Neural progenitor cell (in vitro differentiated cells): Measurements from ENCODE around the gene JHY. TPM values are rescaled to one million over a fixed set of nuclear protein-coding genes. Genes with fewer than 3 reads are reported as not detected.
A peak's percentile ranks its signal among the peaks of the same experiment; 100 is the strongest.

Experiments used
- DNase-seq: peaks from one replicate; pipeline ENCODE4 v3.0.0-alpha.2; 2016; ENCODE audit warnings: low spot score
- H2AFZ ChIP-seq: fragments of 200-600 bp; sonication (generic); replicated peaks from 2 replicates; pipeline ENCODE4 v1.6.1; 2016; ENCODE audit warnings: antibody characterized with exemption
- H3F3A ChIP-seq: fragments of 200-600 bp; sonication (generic); 2 replicates; pipeline ENCODE4 v1.6.1; 2016; ENCODE audit warnings: antibody characterized with exemption, low read depth
- H3K27ac ChIP-seq: fragments of 200-600 bp; sonication (generic); 2 replicates; pipeline ENCODE4 v1.5.1; 2016; ENCODE audit warnings: mild to moderate bottlenecking
- H3K27me3 ChIP-seq: fragments of 200-600 bp; sonication (generic); 2 replicates; pipeline ENCODE4 v1.6.1; 2016; ENCODE audit warnings: mild to moderate bottlenecking, moderate library complexity
- H3K36me3 ChIP-seq: fragments of 200-600 bp; sonication (generic); 2 replicates; pipeline ENCODE4 v1.5.1; 2016
- H3K4me1 ChIP-seq: fragments of 200-600 bp; sonication (generic); 2 replicates; pipeline ENCODE4 v1.6.1; 2016; ENCODE audit warnings: mixed run types
- H3K4me2 ChIP-seq: fragments of 200-600 bp; sonication (generic); 2 replicates; pipeline ENCODE4 v1.6.1; 2016
- H3K4me3 ChIP-seq: fragments of 200-600 bp; sonication (generic); 2 replicates; pipeline ENCODE4 v1.5.1; 2016
- H3K79me2 ChIP-seq: fragments of 200-600 bp; sonication (generic); 2 replicates; pipeline ENCODE4 v1.6.1; 2016; ENCODE audit warnings: low read depth
- H3K9ac ChIP-seq: fragments of 200-600 bp; sonication (generic); 2 replicates; pipeline ENCODE4 v1.6.1; 2016
- H3K9me3 ChIP-seq: fragments of 200-600 bp; sonication (generic); 2 replicates; pipeline ENCODE4 v1.5.1; 2016; ENCODE audit warnings: low read depth
- H4K20me1 ChIP-seq: fragments of 200-600 bp; sonication (generic); 2 replicates; pipeline ENCODE4 v1.6.1; 2016; ENCODE audit warnings: low read depth
- H3K27ac Mint-ChIP-seq: 3 replicates; pipeline ENCODE4 v1.8.0; 2021; ENCODE audit warnings: mixed read lengths
- H3K27me3 Mint-ChIP-seq: 2 replicates; pipeline ENCODE4 v1.8.0; 2022; ENCODE audit warnings: low read depth, mild to moderate bottlenecking, inconsistent platforms, moderate library complexity, mixed read lengths; ENCODE audit not compliant: insufficient read depth
- H3K36me3 Mint-ChIP-seq: 3 replicates; pipeline ENCODE4 v1.8.0; 2021; ENCODE audit warnings: mixed read lengths
- H3K4me1 Mint-ChIP-seq: 3 replicates; pipeline ENCODE4 v1.8.0; 2021; ENCODE audit warnings: mixed read lengths
- H3K4me3 Mint-ChIP-seq: 3 replicates; pipeline ENCODE4 v1.8.0; 2021; ENCODE audit warnings: mild to moderate bottlenecking, moderate library complexity, mixed read lengths
- H3K9me3 Mint-ChIP-seq: 3 replicates; pipeline ENCODE4 v1.8.0; 2020; ENCODE audit warnings: mixed read lengths
- CTCF ChIP-seq: fragments of 200-600 bp; sonication (generic); IDR thresholded peaks from 2 replicates; pipeline ENCODE4 v1.5.1; 2017; ENCODE audit warnings: antibody characterized with exemption, mild to moderate bottlenecking
- EZH2 ChIP-seq: fragments of 200-600 bp; sonication (generic); IDR thresholded peaks from 2 replicates; pipeline ENCODE4 v1.6.1; 2017; ENCODE audit warnings: antibody characterized with exemption, mild to moderate bottlenecking, moderate library complexity
- EZH2phosphoT487 ChIP-seq: fragments of 200-600 bp; sonication (generic); IDR thresholded peaks from 2 replicates; pipeline ENCODE4 v1.6.1; 2017; ENCODE audit warnings: antibody characterized with exemption
- total RNA-seq: library from RNA; depleted of rRNA; stranded (reverse); fragments of >200 nt; gene quantifications from 2 replicates; pipeline ENCODE4 v1.2.3, GENCODE V29; 2015; ENCODE audit warnings: low replicate concordance

The JHY gene
- 0.69 and 1.4 TPM in 2 replicates for total RNA-seq

GRCh38 chr11:122882189-122882856 lies at the start of gene JHY:
TSS of gene JHY (plus strand) at chr11:122882759. CDS start at chr11:122885850, 3,091 bp downstream.
- H3K36me3 Mint-ChIP-seq: peaks cover 2% of the 10 kb centered on the region
- DNase-seq: peak; percentile 80

DNA sequence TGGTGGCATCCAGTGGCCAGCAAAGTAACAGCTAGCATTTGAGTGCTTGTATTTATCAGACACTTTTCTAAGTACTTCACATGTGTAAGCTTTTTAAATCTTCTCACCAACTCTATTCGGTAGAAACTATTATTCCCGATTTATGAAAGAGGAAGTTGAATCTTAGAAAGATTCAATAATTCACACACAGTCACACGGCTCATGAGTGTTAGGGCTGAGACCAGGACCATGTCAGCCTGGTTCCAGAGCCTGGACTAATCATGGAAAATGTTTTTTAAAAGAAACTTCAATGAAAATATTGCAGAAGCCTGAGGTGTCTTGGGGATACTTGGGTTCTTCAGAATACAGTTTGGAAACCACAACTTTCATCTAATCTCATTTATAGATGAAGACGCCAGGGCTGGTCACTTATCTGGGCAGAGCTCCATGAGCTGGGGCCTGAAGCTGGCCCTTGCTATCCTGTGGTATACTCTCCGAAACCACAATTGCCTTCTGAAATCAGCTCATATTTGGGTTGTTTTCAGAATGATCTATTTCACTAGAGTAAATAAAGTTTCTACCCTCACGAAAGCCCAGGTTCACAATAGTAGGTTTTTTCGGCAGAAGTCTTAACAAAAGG lies 48.6 kb upstream of the JHY start:
- H3K36me3 Mint-ChIP-seq: no peaks in the 10 kb centered on the region

More at GRCh38 chr11:122882189-122882856, at the start of gene JHY:
- TF ChIP-seq EZH2 (peak; percentile 77), CTCF (no peak), EZH2phosphoT487 (no peak)
- no peak within 1 kb of the TSS for H3K9ac ChIP-seq
- Mint-ChIP-seq H3K4me1 (peaks cover 21% of the 10 kb centered on the region), H3K4me3 (peak within 1 kb of the TSS; percentile 87), H3K27ac (no peak within 1 kb of the TSS), H3K27me3 (peaks cover 11% of the 10 kb centered on the region), H3K9me3 (no peaks in the 10 kb centered on the region)
- no peaks in the 10 kb centered on the region for H4K20me1 ChIP-seq
- H3F3A ChIP-seq: no peaks in the 10 kb centered on the region
- no peaks in the 10 kb centered on the region for H3K4me1 ChIP-seq
- H3K9me3 ChIP-seq: no peaks in the 10 kb centered on the region
- no peak within 1 kb of the TSS for H3K27ac ChIP-seq
- H3K27me3 ChIP-seq: peaks cover 46% of the 10 kb centered on the region
- H3K36me3 ChIP-seq: no peaks in the 10 kb centered on the region
- no peaks in the 10 kb centered on the region for H3K79me2 ChIP-seq
- H3K4me3 ChIP-seq: peak within 1 kb of the TSS; percentile 63
- peak within 1 kb of the TSS; percentile 76 for H3K4me2 ChIP-seq
- H2AFZ ChIP-seq: peak within 1 kb of the TSS; percentile 83

DNA sequence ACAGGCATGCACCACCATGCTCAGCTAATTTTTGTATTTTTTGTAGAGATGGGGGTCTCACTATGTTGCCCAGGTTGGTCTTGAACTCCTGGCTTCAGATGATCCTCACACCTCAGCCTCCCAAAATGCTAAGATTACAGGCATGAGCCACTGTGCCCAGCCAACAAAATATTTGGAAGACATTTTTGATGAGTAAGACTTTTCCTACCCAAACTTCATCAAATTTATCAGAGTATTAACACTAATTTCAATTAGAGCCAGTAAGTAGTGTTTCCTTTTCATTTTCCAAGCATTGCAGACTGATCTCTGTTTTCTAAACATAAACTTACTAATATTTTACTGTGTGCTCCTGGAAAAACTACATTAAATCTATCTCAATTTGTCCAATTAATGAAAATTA lies 45.6 kb upstream of the JHY start:
- H3K4me3 Mint-ChIP-seq: no peak overlapping the region
- Histone ChIP-seq H3K4me3 (no peak overlapping the region), H3K27ac (no peak overlapping the region), H4K20me1 (no peaks in the 10 kb centered on the region), H3K9me3 (no peaks in the 10 kb centered on the region), H3K4me2 (no peak overlapping the region), H3K79me2 (no peaks in the 10 kb centered on the region), H3K9ac (no peak overlapping the region), H2AFZ (no peak overlapping the region), H3F3A (peaks cover 6% of the 10 kb centered on the region), H3K27me3 (peaks cover 38% of the 10 kb centered on the region), H3K4me1 (peaks cover 11% of the 10 kb centered on the region), H3K36me3 (no peaks in the 10 kb centered on the region)
- no peaks in the 10 kb centered on the region for H3K36me3 Mint-ChIP-seq
- H3K9me3 Mint-ChIP-seq: no peaks in the 10 kb centered on the region
- no peak overlapping the region for H3K27ac Mint-ChIP-seq
- TF ChIP-seq EZH2phosphoT487 (no peak), CTCF (no peak), EZH2 (no peak)
- peaks cover 7% of the 10 kb centered on the region for H3K27me3 Mint-ChIP-seq
- no peak for DNase-seq
- peaks cover 20% of the 10 kb centered on the region for H3K4me1 Mint-ChIP-seq

More for the DNA sequence above, 48.6 kb upstream of the JHY start:
- Histone ChIP-seq H2AFZ (no peak overlapping the region), H3K36me3 (no peaks in the 10 kb centered on the region), H3K9me3 (no peaks in the 10 kb centered on the region), H3K4me2 (no peak overlapping the region), H3K27me3 (peaks cover 54% of the 10 kb centered on the region), H3K4me1 (peaks cover 12% of the 10 kb centered on the region), H3K79me2 (no peaks in the 10 kb centered on the region), H4K20me1 (no peaks in the 10 kb centered on the region), H3F3A (peaks cover 6% of the 10 kb centered on the region), H3K27ac (no peak overlapping the region), H3K4me3 (no peak overlapping the region), H3K9ac (no peak overlapping the region)
- Mint-ChIP-seq H3K4me1 (peaks cover 23% of the 10 kb centered on the region), H3K27me3 (peaks cover 3% of the 10 kb centered on the region), H3K9me3 (peaks cover 8% of the 10 kb centered on the region), H3K27ac (no peak overlapping the region), H3K4me3 (no peak overlapping the region)
- TF ChIP-seq EZH2phosphoT487 (no peak), EZH2 (no peak), CTCF (no peak)
- DNase-seq: no peak
